ENCODE data around the gene NACC2.

NACC2 gene

GRCh38 chr9:136056546-136057235 lies 38.4 kb downstream of the NACC2 start:
- peak; percentile 29 for DNase-seq (ENCODE audit: low spot score)

- DNase-seq (ENCODE audit: low spot score): no peak
Observed at GRCh38 chr9:136055715-136056545, 39.2 kb downstream of the NACC2 start.

- no peak for DNase-seq (ENCODE audit: low spot score)
Observed at GRCh38 chr9:136054798-136055714, 40.0 kb downstream of the NACC2 start.

GRCh38 chr9:136054146-136054545 lies 40.9 kb downstream of the NACC2 start:
- peak; percentile 31 for DNase-seq (ENCODE audit: low spot score)

- DNase-seq (ENCODE audit: low spot score): no peak
Observed at GRCh38 chr9:136053757-136054142, 41.3 kb downstream of the NACC2 start.

- DNase-seq (ENCODE audit: low spot score): peak; percentile 36
Observed at GRCh38 chr9:136052991-136053756, 41.9 kb downstream of the NACC2 start.

- DNase-seq (ENCODE audit: low spot score): peak; percentile 42
Observed at GRCh38 chr9:136052472-136052880, 42.6 kb downstream of the NACC2 start.

GRCh38 chr9:136051837-136052471 lies 43.1 kb downstream of the NACC2 start:
- DNase-seq (ENCODE audit: low spot score): peak; percentile 60

GRCh38 chr9:136051453-136051836 lies 43.6 kb downstream of the NACC2 start:
- DNase-seq (ENCODE audit: low spot score): peak; percentile 70

- DNase-seq (ENCODE audit: low spot score): peak; percentile 52
Observed at GRCh38 chr9:136050701-136051452, 44.2 kb downstream of the NACC2 start.

GRCh38 chr9:136050266-136050700 lies 44.8 kb downstream of the NACC2 start:
- DNase-seq (ENCODE audit: low spot score): peak; percentile 30

GRCh38 chr9:136049491-136050265 lies 45.4 kb downstream of the NACC2 start:
- DNase-seq (ENCODE audit: low spot score): peak; percentile 32

- DNase-seq (ENCODE audit: low spot score): peak; percentile 32
Observed at GRCh38 chr9:136048560-136049411, 46.3 kb downstream of the NACC2 start.

GRCh38 chr9:136047775-136048559 lies 47.1 kb downstream of the NACC2 start:
- peak; percentile 28 for DNase-seq (ENCODE audit: low spot score)

- DNase-seq (ENCODE audit: low spot score): peak; percentile 36
Observed at GRCh38 chr9:136047076-136047774, 47.9 kb downstream of the NACC2 start.

- DNase-seq (ENCODE audit: low spot score): no peak
Observed at GRCh38 chr9:136046554-136046920, 48.6 kb downstream of the NACC2 start.
